Lower leg skin (tissue), 4 donors: ENCODE measurements around the gene FAM114A2. TPM values are rescaled to one million over a fixed set of nuclear protein-coding genes. Genes with fewer than 3 reads are reported as not detected.

Experiments used
- DNase-seq, 2 donors: peaks; one replicate each; pipeline ENCODE4 v3.0.0-alpha.2; 2019; ENCODE audit warnings: low spot score in 2 of 2
- H3K4me3 ChIP-seq: fragments of 200-600 bp; sonication (generic); 2 replicates; pipeline ENCODE4 v1.5.1; 2017; ENCODE audit warnings: mild to moderate bottlenecking, low read depth; ENCODE audit not compliant: poor library complexity, severe bottlenecking
- POLR2A ChIP-seq, 2 donors: fragments of 450-650 bp; IDR thresholded peaks; one replicate each; pipeline ENCODE4 v1.6.1; 2016 to 2017; ENCODE audit warnings: antibody characterized with exemption in 2 of 2, mild to moderate bottlenecking in 1 of 2, moderate library complexity in 1 of 2
- WGBS, 2 donors: methylation state at CpG; one replicate each; pipeline ENCODE4 v1.1.5; 2018; 5-methylcytosine and 5-hydroxymethylcytosine counted together
- intact Hi-C: fragments of 100-400 bp; cut with DNase I; formaldehyde crosslinking; loops from one replicate; pipeline ENCODE4 v1.15.0; 2023; ENCODE audit warnings: low total_unique reads
- total RNA-seq, 4 donors: library from RNA; depleted of rRNA; stranded (reverse); fragments of >200 nt; gene quantifications; one replicate each; pipeline ENCODE4 v1.1.0, GENCODE V29; 2016
- TF ChIP-seq, protein P1 (sequence below), 3 donors: fragments of 450-650 bp; IDR thresholded peaks; one replicate each; pipeline ENCODE4 v1.5.1; 2016; ENCODE audit warnings: antibody characterized with exemption in 3 of 3, mild to moderate bottlenecking in 3 of 3, moderate library complexity in 2 of 3

FAM114A2 gene
- total RNA-seq, 4 donors from 2014 or later = 7.6 to 25.1 (median 15.6) TPM

DNA sequence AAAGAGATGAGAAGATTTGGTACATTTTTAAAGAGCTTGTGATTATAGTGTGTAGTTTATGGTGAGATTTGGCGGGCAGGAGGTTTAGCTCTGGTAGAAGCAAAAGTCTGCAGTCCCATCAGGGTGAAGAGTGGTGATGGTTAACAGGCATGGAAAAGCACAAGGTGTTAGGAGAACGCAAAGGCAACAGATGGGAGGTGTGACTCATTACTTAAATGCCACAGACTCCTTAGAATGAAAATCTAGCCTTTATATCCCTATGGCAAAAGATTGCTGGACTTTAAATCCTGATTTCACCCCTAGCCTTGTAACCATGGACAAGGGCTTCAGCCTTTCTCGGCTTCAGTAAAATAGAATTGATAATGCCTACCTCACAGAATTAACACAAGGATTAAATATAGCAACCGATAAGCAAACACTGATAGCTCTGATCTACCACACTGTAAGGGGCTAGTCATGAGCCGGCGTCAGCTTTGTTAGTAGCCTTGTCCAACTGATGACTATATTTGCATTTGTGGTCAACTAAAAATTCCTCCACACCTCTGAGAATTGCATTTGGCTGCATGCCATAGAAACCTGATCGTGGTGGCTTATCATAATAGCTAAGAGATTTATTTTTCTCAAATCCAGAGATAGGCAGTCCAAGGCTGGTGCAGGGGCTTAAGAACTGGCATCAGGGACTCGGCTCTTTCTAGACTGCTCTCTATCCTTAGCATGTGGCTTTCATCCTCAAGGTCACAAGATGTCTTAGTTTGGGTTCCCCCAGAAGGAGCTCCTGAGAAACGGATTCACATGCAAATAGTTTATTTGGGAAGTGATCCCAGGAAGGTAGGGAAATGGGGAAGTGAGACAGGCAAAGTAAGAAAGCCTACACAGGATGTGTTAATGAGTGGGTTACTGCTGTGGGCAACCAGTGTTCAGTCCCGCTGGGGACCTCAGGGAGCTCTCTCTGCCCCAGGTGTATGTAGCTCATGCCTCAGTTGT is 19.6 kb upstream of the FAM114A2 start:
- intact Hi-C loops = no loop called here
- 76 to 81% methylated on average over 10 of the region's 10 CpGs for WGBS, 2 donors
- no peak for DNase-seq
- TF ChIP-seq POLR2A (IDR thresholded peaks at IDR 0.05) = no peak
- TF ChIP-seq, protein P1, sequence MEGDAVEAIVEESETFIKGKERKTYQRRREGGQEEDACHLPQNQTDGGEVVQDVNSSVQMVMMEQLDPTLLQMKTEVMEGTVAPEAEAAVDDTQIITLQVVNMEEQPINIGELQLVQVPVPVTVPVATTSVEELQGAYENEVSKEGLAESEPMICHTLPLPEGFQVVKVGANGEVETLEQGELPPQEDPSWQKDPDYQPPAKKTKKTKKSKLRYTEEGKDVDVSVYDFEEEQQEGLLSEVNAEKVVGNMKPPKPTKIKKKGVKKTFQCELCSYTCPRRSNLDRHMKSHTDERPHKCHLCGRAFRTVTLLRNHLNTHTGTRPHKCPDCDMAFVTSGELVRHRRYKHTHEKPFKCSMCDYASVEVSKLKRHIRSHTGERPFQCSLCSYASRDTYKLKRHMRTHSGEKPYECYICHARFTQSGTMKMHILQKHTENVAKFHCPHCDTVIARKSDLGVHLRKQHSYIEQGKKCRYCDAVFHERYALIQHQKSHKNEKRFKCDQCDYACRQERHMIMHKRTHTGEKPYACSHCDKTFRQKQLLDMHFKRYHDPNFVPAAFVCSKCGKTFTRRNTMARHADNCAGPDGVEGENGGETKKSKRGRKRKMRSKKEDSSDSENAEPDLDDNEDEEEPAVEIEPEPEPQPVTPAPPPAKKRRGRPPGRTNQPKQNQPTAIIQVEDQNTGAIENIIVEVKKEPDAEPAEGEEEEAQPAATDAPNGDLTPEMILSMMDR (IDR thresholded peaks at IDR 0.05) = no peak
- no peak overlapping the region for H3K4me3 ChIP-seq

GRCh38 chr5:154055201-154055600 is 16.5 kb upstream of the FAM114A2 start:
- TF ChIP-seq, protein P1 (IDR thresholded peaks at IDR 0.05) = no peak
- no peak for TF ChIP-seq POLR2A (IDR thresholded peaks at IDR 0.05)
- no peak overlapping the region for H3K4me3 ChIP-seq
- intact Hi-C loops = no loop called here
- 81 to 93% methylated on average over 2 of the region's 2 CpGs for WGBS, 2 donors
- DNase-seq = no peak

GRCh38 chr5:154053468-154053867 is 14.8 kb upstream of the FAM114A2 start:
- intact Hi-C loops = no loop called here
- 79% methylated on average over 4 of the region's 4 CpGs for WGBS, 2 donors
- H3K4me3 ChIP-seq = no peak overlapping the region

DNA sequence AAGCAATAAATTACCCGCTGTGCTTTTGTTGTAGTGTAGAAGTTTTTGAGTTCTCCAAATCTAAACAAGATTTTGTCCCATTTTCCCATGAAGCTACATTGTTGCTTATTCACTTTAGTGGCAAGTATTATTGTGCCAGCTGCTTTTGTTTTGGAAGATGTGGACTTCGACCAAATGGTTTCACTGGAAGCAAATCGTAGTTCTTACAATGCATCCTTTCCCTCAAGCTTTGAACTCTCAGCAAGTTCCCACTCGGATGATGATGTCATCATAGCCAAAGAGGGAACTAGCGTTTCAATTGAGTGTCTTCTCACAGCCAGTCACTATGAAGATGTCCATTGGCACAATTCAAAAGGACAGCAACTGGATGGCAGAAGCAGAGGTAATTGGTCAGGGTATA is 10.9 kb upstream of the FAM114A2 start:
- intact Hi-C loops = no loop called here
- WGBS, 2 donors = 77 to 82% methylated on average over 5 of the region's 5 CpGs
- DNase-seq = no peak

More at GRCh38 chr5:154053468-154053867, 14.8 kb upstream of the FAM114A2 start:
- no peak for TF ChIP-seq POLR2A (IDR thresholded peaks at IDR 0.05)
- TF ChIP-seq, protein P1 (IDR thresholded peaks at IDR 0.05) = no peak
- DNase-seq = no peak

DNA sequence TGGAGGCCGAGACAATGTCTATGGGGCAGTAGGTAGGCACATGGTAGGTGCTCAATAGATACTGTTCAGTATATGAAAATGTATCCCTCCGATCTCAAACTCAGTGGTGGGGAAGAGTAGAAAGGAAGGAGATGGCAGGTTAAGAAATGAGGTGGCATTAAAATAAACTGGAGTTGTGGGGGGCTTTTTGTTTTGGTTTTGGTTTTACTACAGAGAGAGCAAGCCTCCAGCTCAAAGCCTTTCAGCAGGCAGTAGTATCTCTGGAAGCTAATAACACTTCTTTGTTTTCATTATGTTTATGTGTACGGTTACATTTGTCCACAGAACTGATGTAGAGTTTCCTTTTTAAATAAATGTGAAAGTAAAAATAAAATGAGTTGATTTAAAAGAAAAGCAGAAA is 8.6 kb upstream of the FAM114A2 start:
- H3K4me3 ChIP-seq = no peak overlapping the region
- TF ChIP-seq, protein P1 (IDR thresholded peaks at IDR 0.05) = no peak
- TF ChIP-seq POLR2A (IDR thresholded peaks at IDR 0.05) = no peak
- intact Hi-C loops = no loop called here
- 90 to 92% methylated on average over 3 of the region's 3 CpGs for WGBS, 2 donors
- DNase-seq = no peak

More for the DNA sequence above, 10.9 kb upstream of the FAM114A2 start:
- no peak overlapping the region for H3K4me3 ChIP-seq
- no peak for TF ChIP-seq POLR2A (IDR thresholded peaks at IDR 0.05)
- TF ChIP-seq, protein P1 (IDR thresholded peaks at IDR 0.05) = no peak
